Activated T-cell treated with anti-CD3 and anti-CD28 coated beads, Interleukin-2, amount 50 U/mL, for 24 hours (primary cell): ENCODE data around the gene KAZALD1.
"Not testable (repeated sequence)": the region's sequence is repeated elsewhere in the genome, so short reads cannot be mapped to it uniquely, and the experiment has no call there.

Experiments used
- DNase-seq: peaks from one replicate; pipeline ENCODE4 v3.0.0-alpha.2; 2020
- H3K27ac Mint-ChIP-seq: 2 replicates; pipeline ENCODE4 v1.8.0; 2020; ENCODE audit warnings: mild to moderate bottlenecking, mixed read lengths
- H3K27me3 Mint-ChIP-seq: 2 replicates; pipeline ENCODE4 v1.8.0; 2020; ENCODE audit warnings: mixed read lengths
- H3K36me3 Mint-ChIP-seq: 2 replicates; pipeline ENCODE4 v1.8.0; 2020; ENCODE audit warnings: low read depth, mixed read lengths
- H3K4me1 Mint-ChIP-seq: 2 replicates; pipeline ENCODE4 v1.8.0; 2020; ENCODE audit warnings: low read depth, mixed read lengths
- H3K4me3 Mint-ChIP-seq: 2 replicates; pipeline ENCODE4 v1.8.0; 2020; ENCODE audit warnings: mild to moderate bottlenecking, moderate library complexity, mixed read lengths
- H3K9me3 Mint-ChIP-seq: 2 replicates; pipeline ENCODE4 v1.8.0; 2020; ENCODE audit warnings: mixed read lengths

The KAZALD1 gene

GRCh38 chr10:101022967-101023705, 38.7 kb upstream of the KAZALD1 start:
- H3K4me1 Mint-ChIP-seq: peaks cover 7% of the 10 kb centered on the region
- no peak overlapping the region for H3K4me3 Mint-ChIP-seq

GRCh38 chr10:101027106-101027720, 34.6 kb upstream of the KAZALD1 start:
- no peak for DNase-seq

More at GRCh38 chr10:101022967-101023705, 38.7 kb upstream of the KAZALD1 start:
- Mint-ChIP-seq H3K27ac (no peak overlapping the region), H3K9me3 (no peaks in the 10 kb centered on the region), H3K36me3 (no peaks in the 10 kb centered on the region), H3K27me3 (peaks cover 34% of the 10 kb centered on the region)
- no peak for DNase-seq

DNA sequence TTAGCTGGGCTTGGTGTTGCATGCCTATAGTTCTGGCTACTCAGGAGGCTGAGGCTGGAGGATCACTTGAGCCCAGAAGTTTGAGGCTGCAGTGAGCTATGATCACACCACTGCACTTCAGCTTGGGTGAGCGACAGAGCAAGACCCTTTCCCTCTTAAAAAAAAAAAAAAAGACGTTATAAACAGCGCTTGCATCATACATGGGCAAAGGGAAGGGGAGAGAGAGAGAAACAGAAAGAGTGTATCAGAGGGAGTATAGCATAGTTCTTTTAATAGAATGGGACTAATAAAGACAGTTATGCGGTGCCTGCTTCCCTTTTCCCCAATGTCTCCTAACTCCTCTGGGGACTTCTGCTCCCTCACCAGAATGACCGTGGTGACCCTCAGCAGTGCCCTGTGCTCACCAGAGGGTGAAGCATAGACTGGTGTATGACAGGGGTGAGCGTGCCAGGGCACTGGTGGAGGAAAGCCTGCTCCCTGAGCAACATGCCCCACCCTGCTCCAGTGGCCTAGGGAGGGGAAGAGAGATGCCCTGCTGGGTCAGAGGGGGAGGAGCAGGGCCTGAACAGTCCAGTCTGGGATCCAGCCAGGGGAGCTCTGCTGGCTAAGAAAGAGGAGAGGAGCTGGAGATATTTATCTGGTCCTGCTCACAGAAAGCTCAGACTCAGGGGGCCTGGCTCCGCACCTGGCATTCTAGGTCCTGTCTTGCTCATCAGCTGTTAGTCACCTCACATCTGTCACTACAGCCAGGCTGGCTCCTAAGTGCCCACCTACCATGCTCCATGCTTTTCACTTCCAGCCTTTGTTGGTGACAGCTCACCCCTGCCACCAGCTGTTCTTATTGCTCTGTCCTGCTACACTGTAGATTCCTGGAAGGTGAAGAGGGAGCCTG, 33.1 kb upstream of the KAZALD1 start:
- peaks cover 25% of the 10 kb centered on the region for H3K4me1 Mint-ChIP-seq
- no peak overlapping the region for H3K27ac Mint-ChIP-seq
- H3K36me3 Mint-ChIP-seq: peaks cover 5% of the 10 kb centered on the region
- no peak overlapping the region for H3K4me3 Mint-ChIP-seq
- no peak for DNase-seq
- H3K27me3 Mint-ChIP-seq: peaks cover 8% of the 10 kb centered on the region
- no peaks in the 10 kb centered on the region for H3K9me3 Mint-ChIP-seq

More at GRCh38 chr10:101027106-101027720, 34.6 kb upstream of the KAZALD1 start:
- peaks cover 8% of the 10 kb centered on the region for H3K27me3 Mint-ChIP-seq
- H3K4me1 Mint-ChIP-seq: peaks cover 13% of the 10 kb centered on the region
- no peaks in the 10 kb centered on the region for H3K9me3 Mint-ChIP-seq
- H3K36me3 Mint-ChIP-seq: peaks cover 5% of the 10 kb centered on the region
- no peak overlapping the region for H3K27ac Mint-ChIP-seq
- no peak overlapping the region for H3K4me3 Mint-ChIP-seq

DNA sequence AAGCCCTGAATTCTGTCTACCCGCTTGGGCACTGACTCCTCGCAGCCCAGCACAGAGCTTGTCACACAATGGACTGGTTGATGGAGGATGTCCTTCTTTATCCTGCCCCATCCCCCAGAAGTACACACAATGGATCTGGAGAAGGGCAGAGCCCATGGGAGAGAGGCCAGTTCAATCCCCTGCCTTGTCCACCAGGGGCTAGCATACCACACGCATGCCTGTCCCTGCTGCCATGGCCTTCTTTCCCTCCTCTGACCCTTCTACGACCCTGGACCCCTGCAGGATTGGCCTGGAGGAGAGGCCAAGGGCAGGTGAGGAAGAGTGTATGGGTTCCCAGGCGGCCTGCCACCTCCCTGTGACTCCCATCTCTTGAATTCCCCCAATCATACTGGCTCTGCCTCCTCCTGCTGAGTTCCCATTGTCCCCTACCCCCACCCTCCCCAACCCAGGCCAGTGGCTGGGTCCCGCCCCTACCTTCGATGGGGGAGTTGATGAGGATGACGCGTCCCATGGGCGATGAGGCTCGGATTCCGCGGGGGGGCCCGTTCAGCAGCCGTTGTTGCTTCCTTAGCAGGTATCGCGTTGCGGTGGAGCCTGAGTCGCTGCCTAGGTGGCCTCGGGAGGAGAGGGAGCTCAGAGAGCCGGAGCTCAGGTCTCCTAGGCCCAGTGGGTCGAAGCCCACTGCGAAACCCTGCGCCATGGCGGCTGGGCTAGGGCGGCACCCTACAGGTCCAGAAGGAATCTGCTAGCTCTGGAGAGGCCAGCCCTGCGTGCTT, 32.1 kb upstream of the KAZALD1 start:
- no peaks in the 10 kb centered on the region for H3K9me3 Mint-ChIP-seq
- no peak for DNase-seq
- H3K36me3 Mint-ChIP-seq: peaks cover 5% of the 10 kb centered on the region
- no peak overlapping the region for H3K4me3 Mint-ChIP-seq
- H3K27me3 Mint-ChIP-seq: peaks cover 8% of the 10 kb centered on the region
- H3K27ac Mint-ChIP-seq: no peak overlapping the region
- peaks cover 28% of the 10 kb centered on the region for H3K4me1 Mint-ChIP-seq

DNA sequence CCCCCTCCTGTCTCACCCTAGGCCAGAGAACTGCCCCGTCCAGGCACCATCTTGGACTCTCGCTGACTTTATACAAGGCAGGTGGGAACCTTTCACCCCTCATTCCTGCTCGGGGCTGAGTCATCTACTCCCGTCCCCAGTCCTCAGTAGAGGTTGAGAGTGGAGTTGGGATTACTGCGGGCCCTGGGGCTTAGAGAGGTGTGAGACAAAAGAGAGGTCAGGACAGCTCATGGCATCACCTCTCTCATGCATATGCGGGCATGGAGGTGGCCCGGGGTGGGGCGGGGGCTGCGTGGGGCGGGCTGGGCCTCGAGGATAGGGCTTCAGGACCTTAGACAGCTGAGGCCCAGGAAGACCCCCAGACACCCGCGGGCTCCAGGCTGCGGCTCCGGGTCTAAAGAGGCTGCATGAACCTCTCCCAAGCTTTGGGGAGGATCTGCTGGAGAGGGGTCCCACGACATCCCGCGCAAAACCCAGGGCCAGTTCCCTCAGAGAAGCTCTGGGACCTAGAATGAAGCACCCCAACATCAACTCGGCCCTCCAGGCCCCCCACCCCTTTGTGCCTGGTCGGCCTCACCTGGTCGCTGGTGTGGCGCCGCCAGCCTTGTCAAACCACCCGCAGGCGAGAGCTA, 31.2 kb upstream of the KAZALD1 start:
- peak overlapping the region; percentile 90 for H3K27ac Mint-ChIP-seq
- peaks cover 8% of the 10 kb centered on the region for H3K36me3 Mint-ChIP-seq
- H3K27me3 Mint-ChIP-seq: peaks cover 8% of the 10 kb centered on the region
- H3K4me1 Mint-ChIP-seq: peaks cover 28% of the 10 kb centered on the region
- no peaks in the 10 kb centered on the region for H3K9me3 Mint-ChIP-seq
- H3K4me3 Mint-ChIP-seq: peak overlapping the region; percentile 77
- no peak for DNase-seq

DNA sequence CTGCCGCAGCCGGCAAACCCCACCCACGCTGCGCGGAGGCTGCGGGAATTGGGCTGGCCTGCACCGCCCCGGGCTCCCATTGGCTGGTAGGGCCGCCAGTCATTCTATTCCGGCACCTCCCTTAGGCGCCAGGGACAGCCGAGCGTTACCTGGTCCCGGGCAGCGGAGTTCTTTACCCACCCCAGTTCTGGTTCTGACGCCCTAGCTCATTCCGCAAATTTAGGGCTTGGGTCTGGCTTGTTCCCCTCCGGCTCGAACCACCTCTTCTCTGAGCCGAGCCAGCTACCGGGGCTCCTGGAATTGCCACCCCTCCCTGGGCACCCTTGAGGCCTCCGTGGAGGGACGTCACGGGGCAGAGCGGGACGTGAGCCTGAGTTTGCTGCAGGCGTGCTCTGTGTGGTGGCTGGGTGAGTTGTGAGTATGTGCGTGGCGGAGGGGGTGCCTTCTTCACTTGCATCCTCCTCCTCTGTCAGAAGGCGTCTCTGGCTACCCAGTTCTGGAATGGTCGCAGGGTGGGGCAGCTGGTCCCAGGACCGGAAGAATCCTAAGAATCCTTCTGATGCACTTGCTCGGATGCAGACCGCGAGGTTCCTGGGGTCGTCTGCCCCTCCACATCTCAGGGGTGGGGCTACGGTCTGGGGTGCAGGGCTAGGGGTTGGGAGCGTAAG, 30.5 kb upstream of the KAZALD1 start, which contains the start of the genes PDZD7 and SFXN3:
Gene PDZD7 (minus strand): TSS at position 2 of the 668 bp plus-strand sequence. CDS start 910 bp downstream, outside the sequence.
Gene SFXN3 (plus strand): TSS at position 107 of the 668 bp plus-strand sequence. CDS start 3,461 bp downstream, outside the sequence.
- Mint-ChIP-seq H3K36me3 (peaks cover 14% of the 10 kb centered on the region), H3K4me1 (peaks cover 28% of the 10 kb centered on the region), H3K27me3 (peaks cover 8% of the 10 kb centered on the region), H3K9me3 (no peaks in the 10 kb centered on the region), H3K27ac (peak within 1 kb of the TSS; percentile 90), H3K4me3 (peak within 1 kb of the TSS; percentile 77)
- DNase-seq: peak; percentile 98

DNA sequence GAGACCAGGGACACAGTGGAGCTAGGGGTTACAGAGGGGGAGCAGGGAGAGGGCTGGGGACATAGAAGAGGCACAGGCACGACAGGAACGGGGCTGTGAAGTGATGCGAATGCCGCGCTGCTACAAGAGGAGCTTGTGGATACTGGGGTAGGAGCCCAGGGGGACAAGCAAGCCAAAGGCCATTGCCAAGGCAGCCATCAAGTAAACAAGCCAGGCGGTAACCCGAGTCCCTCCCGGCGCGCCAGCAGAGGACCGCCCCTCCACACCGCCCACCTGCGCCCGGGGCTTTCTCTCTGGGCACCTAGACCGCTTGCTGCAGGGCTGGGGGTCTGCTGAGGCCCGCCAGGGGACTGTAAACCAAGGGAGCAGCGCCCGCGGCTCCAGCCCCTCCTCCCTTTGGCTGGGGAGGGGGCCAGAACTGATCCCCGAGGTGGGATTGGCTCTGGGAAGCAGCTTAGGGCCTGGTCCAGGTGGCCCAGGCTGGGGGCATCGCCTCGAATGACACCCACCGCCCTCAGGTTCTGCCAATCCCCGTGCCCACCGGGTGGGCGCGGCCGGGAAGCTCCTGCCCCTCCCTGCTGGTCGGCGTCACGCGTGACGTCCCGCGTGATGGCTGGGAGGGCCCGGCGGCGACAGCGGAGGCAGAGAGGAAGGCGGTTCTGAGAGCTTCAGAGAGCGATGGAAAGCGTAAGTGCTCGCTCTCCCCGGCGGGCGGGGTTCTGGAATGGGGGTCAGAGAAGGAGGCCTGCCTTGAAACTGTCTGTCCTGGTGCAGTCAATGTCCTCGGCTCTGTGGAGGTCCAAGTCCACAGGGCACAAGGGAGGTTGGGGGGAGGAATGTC, 29.8 kb upstream of the KAZALD1 start:
- DNase-seq: peak; percentile 81
- peak overlapping the region; percentile 90 for H3K27ac Mint-ChIP-seq
- H3K36me3 Mint-ChIP-seq: peaks cover 22% of the 10 kb centered on the region
- H3K4me3 Mint-ChIP-seq: peak overlapping the region; percentile 77
- H3K27me3 Mint-ChIP-seq: peaks cover 8% of the 10 kb centered on the region
- no peaks in the 10 kb centered on the region for H3K9me3 Mint-ChIP-seq
- peaks cover 28% of the 10 kb centered on the region for H3K4me1 Mint-ChIP-seq

GRCh38 chr10:101032637-101033224, 29.1 kb upstream of the KAZALD1 start:
- Mint-ChIP-seq H3K4me3 (peak overlapping the region; percentile 77), H3K36me3 (peaks cover 29% of the 10 kb centered on the region), H3K9me3 (no peaks in the 10 kb centered on the region), H3K27ac (peak overlapping the region; percentile 90), H3K27me3 (peaks cover 8% of the 10 kb centered on the region), H3K4me1 (peaks cover 28% of the 10 kb centered on the region)
- peak; percentile 72 for DNase-seq

DNA sequence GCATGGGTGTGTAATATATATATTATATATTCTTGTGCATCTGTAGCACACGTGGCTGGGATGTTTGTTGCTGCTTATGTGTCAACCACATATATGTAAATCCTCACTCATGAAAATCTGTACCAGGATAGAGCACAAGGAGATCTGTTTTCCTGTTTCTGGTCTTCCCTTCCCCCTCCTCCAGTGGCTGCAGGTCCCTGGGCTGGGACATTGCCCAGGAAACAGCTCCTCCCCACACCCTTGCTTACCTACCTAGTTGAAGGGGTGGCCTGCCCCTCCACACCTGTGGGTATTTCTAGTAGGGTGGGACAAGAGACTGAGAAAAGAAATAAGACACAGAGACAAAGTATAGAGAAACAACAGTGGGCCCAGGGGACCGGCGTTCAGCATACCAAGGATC, 28.5 kb upstream of the KAZALD1 start:
- H3K4me3 Mint-ChIP-seq: peak overlapping the region; percentile 77
- peaks cover 34% of the 10 kb centered on the region for H3K36me3 Mint-ChIP-seq
- no peak for DNase-seq
- no peaks in the 10 kb centered on the region for H3K9me3 Mint-ChIP-seq
- H3K4me1 Mint-ChIP-seq: peaks cover 28% of the 10 kb centered on the region
- peak overlapping the region; percentile 63 for H3K27ac Mint-ChIP-seq
- peaks cover 8% of the 10 kb centered on the region for H3K27me3 Mint-ChIP-seq

DNA sequence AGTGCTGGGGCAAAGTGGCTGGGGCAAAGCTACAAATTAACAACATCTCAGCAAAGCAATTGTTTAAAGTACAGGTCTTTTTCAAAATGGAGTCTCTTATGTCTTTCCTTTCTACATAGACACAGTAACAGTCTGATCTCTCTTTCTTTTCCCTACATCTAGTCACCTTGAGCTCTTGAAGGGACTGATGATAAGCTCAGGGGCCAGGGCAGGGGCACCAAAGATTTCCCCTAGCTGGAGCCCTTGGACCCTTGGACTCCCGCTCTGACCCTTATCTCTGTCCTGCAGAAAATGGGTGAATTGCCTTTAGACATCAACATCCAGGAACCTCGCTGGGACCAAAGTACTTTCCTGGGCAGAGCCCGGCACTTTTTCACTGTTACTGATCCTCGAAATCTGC, 27.4 kb upstream of the KAZALD1 start:
- H3K9me3 Mint-ChIP-seq, H3K4me3 Mint-ChIP-seq, DNase-seq, H3K27me3 Mint-ChIP-seq, H3K27ac Mint-ChIP-seq: not testable (repeated sequence)
- peaks cover 40% of the 10 kb centered on the region for H3K36me3 Mint-ChIP-seq
- H3K4me1 Mint-ChIP-seq: peaks cover 28% of the 10 kb centered on the region

DNA sequence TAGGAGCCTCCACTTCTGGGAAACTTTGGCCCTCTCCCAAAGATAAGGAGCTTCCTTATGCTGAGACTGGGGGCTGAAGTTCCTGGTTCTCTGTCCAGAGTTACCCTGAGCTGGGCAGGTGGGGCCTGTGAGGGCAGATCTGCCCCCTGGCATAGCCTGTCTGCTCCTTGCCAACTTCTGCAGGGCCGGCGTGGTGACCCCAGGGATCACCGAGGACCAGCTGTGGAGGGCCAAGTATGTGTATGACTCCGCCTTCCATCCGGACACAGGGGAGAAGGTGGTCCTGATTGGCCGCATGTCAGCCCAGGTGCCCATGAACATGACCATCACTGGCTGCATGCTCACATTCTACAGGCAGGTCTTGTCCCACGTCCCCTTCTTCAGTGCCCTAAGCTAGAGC, 26.5 kb upstream of the KAZALD1 start:
- no peak overlapping the region for H3K4me3 Mint-ChIP-seq
- peaks cover 27% of the 10 kb centered on the region for H3K4me1 Mint-ChIP-seq
- no peaks in the 10 kb centered on the region for H3K9me3 Mint-ChIP-seq
- no peaks in the 10 kb centered on the region for H3K27me3 Mint-ChIP-seq
- no peak for DNase-seq
- H3K36me3 Mint-ChIP-seq: peaks cover 40% of the 10 kb centered on the region
- no peak overlapping the region for H3K27ac Mint-ChIP-seq
